ENCODE results near the gene STAT2.
"Not testable (repeated sequence)": the region's sequence is repeated elsewhere in the genome, so short reads cannot be mapped to it uniquely, and the experiment has no call there.

STAT2 gene

DNA sequence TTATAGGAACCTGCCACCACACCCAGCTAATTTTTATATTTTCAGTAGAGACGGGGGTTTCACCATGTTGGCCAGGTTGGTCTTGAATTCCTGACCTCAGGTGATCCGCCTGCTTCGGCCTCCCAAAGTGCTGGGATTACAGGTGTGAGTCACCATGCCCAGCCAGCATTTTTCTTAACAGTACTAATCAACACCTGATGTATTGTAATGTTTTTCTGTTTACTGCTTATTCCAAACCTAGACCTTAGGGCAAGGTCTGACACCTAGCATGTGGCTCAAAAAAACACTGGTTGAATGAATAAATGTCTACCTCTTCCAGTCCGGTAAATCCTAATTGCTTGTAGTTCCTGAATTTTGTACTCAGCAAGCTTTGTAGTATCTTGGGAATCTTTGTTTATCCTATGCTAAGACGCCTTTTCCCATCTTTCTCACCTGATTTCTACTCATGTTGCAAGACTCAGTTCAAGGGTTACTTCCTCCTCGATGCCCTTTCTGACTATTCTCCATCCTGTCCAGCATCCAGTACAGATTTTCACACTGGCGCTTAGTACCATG, 28.9 kb downstream of the STAT2 start:
- DNase-seq (ENCODE audit: low read depth, low spot score) = no peak

GRCh38 chr12:56326533-56326932, 33.4 kb downstream of the STAT2 start:
- no peak for DNase-seq (ENCODE audit: low read depth, low spot score)

DNA sequence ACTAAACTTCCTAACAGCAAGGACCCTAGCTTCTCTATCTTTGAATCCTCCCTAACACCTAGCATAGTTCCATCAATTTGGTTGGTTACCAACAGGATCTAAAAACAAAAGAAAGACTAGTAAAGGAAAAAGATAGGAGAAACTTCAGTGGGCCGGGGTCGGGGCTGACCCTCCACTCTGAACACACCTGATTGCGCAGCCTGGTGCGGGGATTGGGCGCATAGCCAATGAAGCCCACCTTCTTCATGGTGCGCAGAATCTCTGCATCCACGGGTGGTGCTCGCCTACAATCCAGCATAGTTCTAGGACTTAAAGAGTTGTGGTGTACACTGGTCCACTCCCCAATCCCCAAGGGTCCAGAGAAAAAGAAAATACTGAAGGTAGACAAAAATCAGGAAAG, 33.8 kb downstream of the STAT2 start:
- DNase-seq (ENCODE audit: low read depth, low spot score) = no peak

GRCh38 chr12:56324206-56324605, 35.7 kb downstream of the STAT2 start:
- DNase-seq (ENCODE audit: low read depth, low spot score) = no peak

DNA sequence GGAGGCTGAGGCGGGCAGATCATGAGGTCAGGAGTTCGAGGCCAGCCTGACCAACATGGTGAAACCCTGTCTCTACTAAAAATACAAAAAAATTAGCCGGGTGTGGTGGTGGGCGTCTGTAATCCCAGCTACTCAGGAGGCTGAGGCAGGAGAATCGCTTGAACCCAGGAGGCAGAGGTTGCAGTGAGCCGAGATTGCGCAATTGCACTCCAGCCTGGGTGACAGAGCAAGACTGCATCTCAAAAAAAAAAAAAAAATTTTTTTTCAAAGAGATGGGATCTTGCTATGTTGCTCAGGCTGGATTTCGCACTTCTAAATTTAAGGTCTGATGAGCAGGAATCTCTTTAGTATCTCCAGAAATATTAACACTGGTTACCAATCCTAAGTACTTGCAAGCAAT, 38.3 kb downstream of the STAT2 start:
- not testable (repeated sequence) for DNase-seq (ENCODE audit: low read depth, low spot score)

DNA sequence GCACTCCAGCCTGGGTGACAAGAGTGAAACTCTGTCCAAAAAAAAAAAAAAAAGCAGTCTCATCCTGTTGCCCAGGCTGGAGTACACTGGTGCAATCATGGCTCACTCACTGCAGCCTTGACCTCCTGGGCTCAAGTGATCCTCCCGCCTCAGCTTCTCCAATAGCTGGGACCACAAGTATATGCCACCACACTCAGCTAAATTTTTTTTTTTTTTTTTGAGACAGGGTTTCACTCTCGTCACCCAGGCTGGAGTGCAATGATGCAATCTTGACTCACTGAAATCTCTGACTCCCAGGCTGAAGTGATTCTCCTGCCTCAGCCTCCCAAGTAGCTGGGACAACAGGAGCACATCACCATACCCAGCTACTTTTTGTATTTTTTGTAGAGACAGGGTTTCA, 38.9 kb downstream of the STAT2 start:
- DNase-seq (ENCODE audit: low read depth, low spot score) = no peak

DNA sequence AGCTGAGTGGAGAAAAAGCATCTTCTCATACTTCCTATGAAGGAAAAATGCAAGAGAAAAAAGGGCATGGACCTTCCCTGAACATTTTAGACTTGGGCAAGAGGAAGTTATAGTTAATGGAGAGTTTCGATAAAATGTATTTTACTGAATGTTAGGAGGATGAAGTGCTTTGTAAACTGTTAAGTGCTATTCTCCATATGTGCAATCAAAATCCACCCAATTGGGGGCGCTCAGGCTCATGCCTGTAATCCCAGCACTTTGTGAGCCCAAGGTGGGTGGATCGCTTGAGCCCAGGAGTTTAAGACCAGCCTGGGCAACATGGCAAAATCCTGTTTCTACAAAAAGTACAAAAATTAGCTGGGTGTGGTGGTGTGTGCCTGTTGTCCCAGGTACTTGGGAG, 42.2 kb downstream of the STAT2 start:
- DNase-seq (ENCODE audit: low read depth, low spot score) = no peak

GRCh38 chr12:56315622-56316473, 44.1 kb downstream of the STAT2 start, which contains the start of gene CNPY2:
CNPY2 (minus strand) TSS chr12:56315988; CDS start chr12:56315217, 771 bp downstream.
- peak; percentile 99 for DNase-seq (ENCODE audit: low read depth, low spot score)

- no peak for DNase-seq (ENCODE audit: low read depth, low spot score)
Measured at GRCh38 chr12:56315249-56315621, 44.7 kb downstream of the STAT2 start.

GRCh38 chr12:56311003-56311402, 48.9 kb downstream of the STAT2 start:
- DNase-seq (ENCODE audit: low read depth, low spot score) = no peak

DNA sequence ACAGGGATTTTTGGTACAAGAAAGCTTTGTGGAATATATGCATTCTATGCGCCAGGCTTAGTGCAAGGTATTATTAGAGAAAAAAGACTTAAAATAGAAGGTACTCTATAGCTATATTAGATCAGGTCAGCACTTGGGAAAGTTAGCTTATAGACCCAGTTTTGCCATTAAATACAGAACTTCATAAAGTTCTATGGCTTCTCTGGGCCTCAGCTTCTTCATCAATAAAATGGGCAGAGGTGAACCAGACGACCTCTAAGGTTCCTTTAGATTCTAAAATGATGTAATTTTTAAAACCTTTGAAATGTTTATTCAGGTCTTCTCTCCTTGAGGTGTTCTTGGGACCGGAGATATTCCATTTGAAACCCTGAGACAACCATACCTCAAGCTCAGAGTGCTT, 51.2 kb downstream of the STAT2 start:
- no peak for DNase-seq (ENCODE audit: low read depth, low spot score)

DNA sequence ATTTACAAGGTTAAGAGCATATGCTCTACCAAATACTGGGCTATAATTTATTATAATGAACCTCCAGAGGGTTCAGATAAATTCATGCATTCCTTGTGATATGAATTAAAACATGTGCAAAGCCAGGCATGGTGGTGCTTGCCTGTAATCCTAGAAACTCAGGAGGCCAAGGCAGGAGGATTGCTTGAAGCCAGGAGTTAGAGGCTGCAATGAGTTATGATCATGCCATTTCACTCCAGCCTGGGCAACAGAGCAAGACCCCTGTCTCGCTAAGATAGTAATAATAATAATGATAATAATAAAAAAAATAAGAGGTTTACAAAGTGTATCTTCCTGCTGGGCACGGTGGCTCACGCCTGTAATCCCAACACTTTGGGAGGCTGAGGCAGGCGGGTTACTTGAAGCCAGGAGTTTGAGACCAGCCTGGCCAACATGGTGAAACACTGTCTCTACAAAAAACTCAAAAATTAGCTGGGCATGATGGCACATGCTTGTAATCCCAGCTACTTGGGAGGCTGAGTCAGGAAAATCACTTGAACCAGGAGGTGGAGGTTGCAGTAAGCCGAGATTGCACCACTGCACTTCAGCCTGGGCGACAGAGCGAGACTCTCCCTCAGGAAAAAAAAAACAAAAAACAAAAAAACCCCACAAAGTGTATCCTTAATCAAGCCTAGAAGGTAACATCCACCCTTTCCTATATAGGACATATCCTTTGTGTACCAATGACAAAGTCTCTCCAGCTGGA, 52.5 kb downstream of the STAT2 start:
- DNase-seq (ENCODE audit: low read depth, low spot score) = no peak

DNA sequence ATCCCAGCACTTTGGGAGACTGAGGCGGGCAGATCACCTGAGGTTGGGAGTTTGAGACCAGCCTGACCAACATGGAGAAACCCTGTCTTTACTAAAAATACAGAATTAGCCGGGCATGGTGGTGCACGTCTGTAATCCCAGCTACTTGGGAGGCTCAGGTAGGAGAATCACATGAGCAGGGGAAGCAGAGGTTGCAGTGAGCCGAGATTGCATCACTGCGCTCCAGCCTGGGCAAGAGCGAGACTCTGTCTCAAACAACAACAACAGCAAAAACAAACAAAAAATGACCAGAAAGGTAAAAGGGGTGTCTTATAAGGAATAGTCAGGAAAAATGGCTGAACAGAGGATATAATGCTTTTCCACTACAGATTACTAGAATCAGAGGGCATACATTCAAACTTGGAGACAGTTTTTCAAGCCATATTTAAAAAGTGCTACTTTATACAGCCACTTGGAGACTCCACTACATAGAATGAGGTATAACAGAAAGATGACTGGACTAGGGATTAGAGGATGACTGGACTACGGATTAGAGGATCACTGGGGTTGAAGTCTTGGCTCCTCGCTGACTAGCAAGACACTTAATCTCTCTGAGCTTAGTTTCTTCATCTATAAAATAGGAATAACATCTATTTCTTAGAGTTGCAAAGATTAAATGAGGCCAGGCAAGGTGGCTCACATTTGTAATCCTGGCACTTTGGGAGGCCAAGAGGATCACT, 54.9 kb downstream of the STAT2 start:
- DNase-seq (ENCODE audit: low read depth, low spot score) = no peak

GRCh38 chr12:56304276-56304675, 55.6 kb downstream of the STAT2 start:
- no peak for DNase-seq (ENCODE audit: low read depth, low spot score)

GRCh38 chr12:56300644-56301464, 59.1 kb downstream of the STAT2 start:
- no peak for DNase-seq (ENCODE audit: low read depth, low spot score)

- peak; percentile 98 for DNase-seq (ENCODE audit: low read depth, low spot score)
Measured at GRCh38 chr12:56299853-56300643, 59.9 kb downstream of the STAT2 start, which contains the start of gene CS. CS (minus strand) TSS chr12:56300330; CDS start chr12:56300201, 129 bp downstream.

DNA sequence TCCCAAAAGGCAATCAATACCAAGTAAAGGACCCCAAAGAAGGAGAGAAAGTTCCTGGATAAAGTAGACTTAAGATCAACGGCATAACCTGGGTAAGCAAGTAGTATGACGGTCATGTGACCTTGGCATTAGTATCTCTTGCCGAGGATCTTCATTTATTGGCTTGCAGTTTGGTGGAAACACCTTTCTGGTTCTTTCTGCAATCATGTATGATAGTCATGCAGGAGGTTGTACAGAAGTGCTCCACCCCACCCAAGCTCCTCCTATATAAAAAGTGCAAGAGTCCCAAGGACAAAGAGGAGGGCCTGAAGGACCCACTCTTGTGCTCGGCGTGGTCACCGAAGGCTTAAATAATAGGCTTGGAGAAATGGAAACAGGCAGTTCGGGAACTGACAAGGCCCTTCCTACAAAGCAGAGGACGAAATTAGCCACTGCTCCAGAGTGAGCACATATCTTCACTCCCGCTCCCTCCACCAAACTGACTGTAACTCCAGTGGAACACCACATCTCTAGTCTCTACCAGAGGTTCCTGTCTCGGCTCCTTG, 60.5 kb downstream of the STAT2 start:
- DNase-seq (ENCODE audit: low read depth, low spot score) = no peak

DNA sequence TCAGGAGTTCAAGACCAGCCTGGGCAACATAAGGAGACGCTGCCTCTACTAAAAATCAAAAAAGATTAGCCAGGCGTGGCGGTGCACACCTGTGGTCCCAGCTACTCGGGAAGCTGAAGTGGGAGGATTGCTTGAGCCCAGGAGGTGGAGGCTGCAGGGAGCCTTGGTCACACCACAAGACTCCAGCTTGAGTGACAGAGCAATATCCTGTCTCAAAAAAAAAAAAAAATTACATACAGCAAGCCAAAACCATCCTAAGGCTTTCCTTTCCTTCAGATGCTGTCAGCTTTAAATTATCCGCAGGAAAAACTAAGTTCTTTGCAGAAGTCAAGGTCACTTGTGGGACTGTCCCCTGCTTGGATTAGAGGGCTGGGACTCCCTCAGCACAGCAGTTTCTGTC, 61.1 kb downstream of the STAT2 start:
- no peak for DNase-seq (ENCODE audit: low read depth, low spot score)

GRCh38 chr12:56297400-56297799, 62.5 kb downstream of the STAT2 start:
- DNase-seq (ENCODE audit: low read depth, low spot score) = no peak

- DNase-seq (ENCODE audit: low read depth, low spot score) = no peak
Measured at GRCh38 chr12:56296295-56296694, 63.6 kb downstream of the STAT2 start.

Data from ELF-1 (cell line).